Thoracic aorta (tissue), 2 donors: ENCODE data around the gene CSF1. TPM values are rescaled to one million over a fixed set of nuclear protein-coding genes. Genes with fewer than 3 reads are reported as not detected.

Experiments used
- ATAC-seq: fragments of 150-250 bp; one replicate; pipeline ENCODE4 v1.8.0; 2017; ENCODE audit warnings: low read depth; ENCODE audit not compliant: insufficient number of reproducible peaks, low FRiP score
- DNase-seq: peaks from one replicate; pipeline ENCODE4 v3.0.0-alpha.2; 2020; ENCODE audit warnings: low spot score
- H3K27ac ChIP-seq, 2 donors: fragments of 200-600 bp; sonication (generic); 1 replicate in 1 of 2; 2 replicates in 1 of 2; pipeline ENCODE4 v1.5.1; 2016; ENCODE audit warnings: mild to moderate bottlenecking in 2 of 2, moderate library complexity in 2 of 2
- H3K27me3 ChIP-seq: fragments of 200-600 bp; sonication (generic); replicated peaks from 2 replicates; pipeline ENCODE4 v1.6.0; 2016; ENCODE audit warnings: mild to moderate bottlenecking; ENCODE audit not compliant: insufficient read depth
- H3K36me3 ChIP-seq: fragments of 200-600 bp; sonication (generic); one replicate; pipeline ENCODE4 v1.5.1; 2016
- H3K4me1 ChIP-seq, 2 donors: fragments of 200-600 bp; sonication (generic); 1 replicate in 1 of 2; 2 replicates in 1 of 2; pipeline versions ENCODE4 v1.5.1 to v1.6.0; 2016; ENCODE audit warnings: low read depth in 2 of 2, mild to moderate bottlenecking in 1 of 2; ENCODE audit not compliant: control insufficient read depth in 1 of 2
- H3K4me3 ChIP-seq: fragments of 200-600 bp; sonication (generic); 2 replicates; pipeline ENCODE4 v1.5.1; 2016; ENCODE audit warnings: mild to moderate bottlenecking
- H3K9me3 ChIP-seq: fragments of 200-600 bp; sonication (generic); 2 replicates; pipeline ENCODE4 v1.5.1; 2016
- total RNA-seq, 2 donors: library from RNA; depleted of rRNA; stranded (reverse); fragments of >200 nt; gene quantifications; one replicate each; pipeline versions ENCODE4 v1.1.0 to v1.2.3, GENCODE V29; 2016
- TF ChIP-seq, protein P1 (sequence below): fragments of 200-600 bp; sonication (generic); IDR thresholded peaks from one replicate; pipeline ENCODE4 v1.5.1; 2019; ENCODE audit warnings: antibody characterized with exemption

CSF1 gene
- total RNA-seq, 2 donors from 2014 or later: 146 to 171 TPM

DNA sequence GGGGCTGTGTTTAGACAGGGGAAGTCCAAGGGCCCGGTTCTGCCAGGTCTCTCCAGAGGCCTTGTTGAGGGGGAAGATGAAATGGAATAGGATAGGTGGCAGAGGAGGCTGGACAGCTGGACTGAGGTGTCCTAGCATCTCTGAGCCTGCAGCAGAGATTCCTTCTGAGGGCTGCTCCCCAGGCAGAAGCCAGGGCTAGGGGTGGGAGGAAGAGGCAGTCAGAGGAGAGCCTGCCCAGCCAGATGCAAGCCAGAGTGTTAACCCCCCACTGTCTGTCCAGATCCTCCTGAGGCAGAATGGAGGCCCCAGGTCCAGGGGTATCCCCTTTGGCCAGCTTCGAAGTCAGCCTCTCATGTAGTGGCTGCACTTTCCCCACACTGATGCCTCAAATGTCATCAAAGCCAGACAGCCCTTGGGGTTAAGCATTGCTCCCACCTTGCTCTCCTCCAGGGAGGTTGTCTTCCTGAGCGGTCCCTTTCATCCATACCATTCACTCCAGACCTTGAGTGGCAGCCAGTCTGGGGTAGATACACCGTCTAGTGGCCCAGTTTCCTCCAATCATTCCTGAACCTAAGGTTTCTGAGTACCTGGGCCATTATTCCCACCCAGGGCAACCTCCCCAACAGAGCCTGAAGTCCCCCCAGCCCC lies 1.7 kb downstream of the CSF1 start:
- H3K4me1 ChIP-seq: peaks cover 19 to 50% of the 10 kb centered on the region in 2 donors
- no peak for ATAC-seq
- DNase-seq: no peak
- H3K9me3 ChIP-seq: no peaks in the 10 kb centered on the region
- H3K27ac ChIP-seq: peak overlapping the region; percentile 63 to 70
- H3K4me3 ChIP-seq: peak overlapping the region; percentile 82
- peaks cover 10% of the 10 kb centered on the region for H3K36me3 ChIP-seq
- TF ChIP-seq, protein P1, sequence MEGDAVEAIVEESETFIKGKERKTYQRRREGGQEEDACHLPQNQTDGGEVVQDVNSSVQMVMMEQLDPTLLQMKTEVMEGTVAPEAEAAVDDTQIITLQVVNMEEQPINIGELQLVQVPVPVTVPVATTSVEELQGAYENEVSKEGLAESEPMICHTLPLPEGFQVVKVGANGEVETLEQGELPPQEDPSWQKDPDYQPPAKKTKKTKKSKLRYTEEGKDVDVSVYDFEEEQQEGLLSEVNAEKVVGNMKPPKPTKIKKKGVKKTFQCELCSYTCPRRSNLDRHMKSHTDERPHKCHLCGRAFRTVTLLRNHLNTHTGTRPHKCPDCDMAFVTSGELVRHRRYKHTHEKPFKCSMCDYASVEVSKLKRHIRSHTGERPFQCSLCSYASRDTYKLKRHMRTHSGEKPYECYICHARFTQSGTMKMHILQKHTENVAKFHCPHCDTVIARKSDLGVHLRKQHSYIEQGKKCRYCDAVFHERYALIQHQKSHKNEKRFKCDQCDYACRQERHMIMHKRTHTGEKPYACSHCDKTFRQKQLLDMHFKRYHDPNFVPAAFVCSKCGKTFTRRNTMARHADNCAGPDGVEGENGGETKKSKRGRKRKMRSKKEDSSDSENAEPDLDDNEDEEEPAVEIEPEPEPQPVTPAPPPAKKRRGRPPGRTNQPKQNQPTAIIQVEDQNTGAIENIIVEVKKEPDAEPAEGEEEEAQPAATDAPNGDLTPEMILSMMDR: no peak
- no peaks in the 10 kb centered on the region for H3K27me3 ChIP-seq

DNA sequence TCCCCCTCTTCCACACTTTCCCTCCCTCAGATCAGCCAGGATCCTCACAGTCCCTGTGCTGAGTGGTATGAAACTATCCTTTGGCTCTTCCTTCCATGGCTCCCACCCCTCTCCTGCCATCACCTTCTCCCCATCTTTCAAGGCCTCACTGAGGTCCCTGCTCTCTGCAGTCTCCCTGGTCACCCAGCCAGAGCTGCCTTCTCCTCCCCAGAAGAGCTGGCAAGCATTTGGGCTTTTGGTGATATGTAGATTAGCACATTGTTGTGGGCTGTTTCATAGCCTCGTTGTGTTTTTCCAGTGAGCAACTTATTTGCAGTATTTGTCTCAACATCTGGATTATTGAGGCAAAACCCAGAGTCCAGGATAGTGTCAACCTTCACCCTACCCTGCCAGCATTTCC lies 2.2 kb downstream of the CSF1 start:
- DNase-seq: no peak
- Histone ChIP-seq H3K4me3 (peak overlapping the region; percentile 82), H3K4me1 (peaks cover 19 to 50% of the 10 kb centered on the region in 2 donors), H3K9me3 (no peaks in the 10 kb centered on the region), H3K36me3 (peaks cover 16% of the 10 kb centered on the region), H3K27ac (peak overlapping the region; percentile 44 to 70), H3K27me3 (no peaks in the 10 kb centered on the region)
- no peak for ATAC-seq
- TF ChIP-seq, protein P1: no peak

DNA sequence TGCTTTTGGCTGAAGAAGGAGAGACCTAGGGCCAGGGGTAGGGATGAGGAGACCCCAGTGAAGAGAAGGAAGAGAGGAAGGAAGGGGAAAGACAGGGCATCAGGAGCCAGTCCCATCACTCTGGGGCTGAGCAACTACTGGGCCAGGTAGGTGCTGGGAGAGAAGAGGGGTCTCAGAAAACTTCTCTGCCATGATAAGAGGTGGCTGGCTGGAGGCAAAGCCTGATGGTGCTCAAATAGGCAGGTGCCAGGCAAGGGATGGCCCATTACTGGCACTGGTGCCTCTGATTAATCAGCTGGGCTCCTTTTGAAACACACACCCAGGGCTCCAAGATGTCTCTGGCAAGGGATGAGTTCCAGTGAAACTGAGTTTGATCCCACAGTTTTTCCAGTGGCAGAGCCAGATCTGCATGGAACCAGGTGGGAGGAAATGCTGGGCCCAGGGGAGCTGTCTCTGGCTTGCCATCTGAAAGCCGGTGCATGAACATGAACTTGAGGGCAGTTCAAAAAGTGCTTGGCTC lies 2.8 kb downstream of the CSF1 start:
- peaks cover 21% of the 10 kb centered on the region for H3K36me3 ChIP-seq
- peaks cover 19 to 50% of the 10 kb centered on the region in 2 donors for H3K4me1 ChIP-seq
- peak overlapping the region; percentile 44 to 70 for H3K27ac ChIP-seq
- DNase-seq (no peak), ATAC-seq (no peak)
- H3K27me3 ChIP-seq: no peaks in the 10 kb centered on the region
- H3K4me3 ChIP-seq: peak overlapping the region; percentile 82
- H3K9me3 ChIP-seq: no peaks in the 10 kb centered on the region
- TF ChIP-seq, protein P1: no peak

- Histone ChIP-seq H3K4me1 (peaks cover 19 to 43% of the 10 kb centered on the region in 2 donors), H3K36me3 (peaks cover 33% of the 10 kb centered on the region), H3K27ac (peak overlapping the region; percentile 19 to 30), H3K9me3 (no peaks in the 10 kb centered on the region), H3K4me3 (no peak overlapping the region), H3K27me3 (no peaks in the 10 kb centered on the region)
- TF ChIP-seq, protein P1: no peak
- DNase-seq (no peak), ATAC-seq (no peak)
These were observed 4.1 kb downstream of the CSF1 start for GRCh38 chr1:109914587-109915240.

DNA sequence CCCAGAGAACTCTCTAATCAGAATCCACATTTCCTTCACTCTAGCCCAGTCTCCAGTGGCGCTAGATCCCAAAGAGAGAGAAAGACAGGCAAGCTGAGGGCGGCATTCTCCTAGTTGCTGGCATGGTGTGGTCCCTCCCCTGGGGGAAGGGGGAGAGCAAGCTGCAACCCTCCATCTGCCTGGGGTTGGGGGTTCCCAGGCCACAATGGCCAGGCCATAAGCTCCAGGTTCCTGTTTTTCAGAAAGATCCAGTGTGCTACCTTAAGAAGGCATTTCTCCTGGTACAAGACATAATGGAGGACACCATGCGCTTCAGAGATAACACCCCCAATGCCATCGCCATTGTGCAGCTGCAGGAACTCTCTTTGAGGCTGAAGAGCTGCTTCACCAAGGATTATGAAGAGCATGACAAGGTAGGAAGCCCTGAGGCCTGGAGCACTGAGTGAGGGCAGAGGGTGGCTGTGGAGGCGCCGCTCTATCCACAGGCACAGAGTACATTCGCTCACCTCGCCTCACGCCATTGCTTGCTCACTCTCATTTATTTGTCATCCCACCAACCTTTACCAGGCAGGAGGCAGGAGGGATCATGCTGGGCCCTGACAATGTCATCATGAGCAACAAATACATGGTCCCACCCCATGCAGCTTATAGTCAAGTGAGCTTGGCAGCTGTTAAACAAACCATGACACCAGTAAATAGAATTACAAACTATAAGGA lies 6.6 kb downstream of the CSF1 start:
- no peak overlapping the region for H3K27ac ChIP-seq
- ATAC-seq (no peak), DNase-seq (no peak)
- H3K4me1 ChIP-seq: peaks cover 18 to 43% of the 10 kb centered on the region in 2 donors
- H3K9me3 ChIP-seq: no peaks in the 10 kb centered on the region
- no peak overlapping the region for H3K4me3 ChIP-seq
- TF ChIP-seq, protein P1: no peak
- H3K27me3 ChIP-seq: no peaks in the 10 kb centered on the region
- H3K36me3 ChIP-seq: peaks cover 48% of the 10 kb centered on the region
